ENCODE data around the gene RNF112. TPM values are rescaled to one million over a fixed set of nuclear protein-coding genes. Genes with fewer than 3 reads are reported as not detected.

RNF112 gene
- total RNA-seq, 1 experiment from 2014 or later = 0.18 TPM

DNA sequence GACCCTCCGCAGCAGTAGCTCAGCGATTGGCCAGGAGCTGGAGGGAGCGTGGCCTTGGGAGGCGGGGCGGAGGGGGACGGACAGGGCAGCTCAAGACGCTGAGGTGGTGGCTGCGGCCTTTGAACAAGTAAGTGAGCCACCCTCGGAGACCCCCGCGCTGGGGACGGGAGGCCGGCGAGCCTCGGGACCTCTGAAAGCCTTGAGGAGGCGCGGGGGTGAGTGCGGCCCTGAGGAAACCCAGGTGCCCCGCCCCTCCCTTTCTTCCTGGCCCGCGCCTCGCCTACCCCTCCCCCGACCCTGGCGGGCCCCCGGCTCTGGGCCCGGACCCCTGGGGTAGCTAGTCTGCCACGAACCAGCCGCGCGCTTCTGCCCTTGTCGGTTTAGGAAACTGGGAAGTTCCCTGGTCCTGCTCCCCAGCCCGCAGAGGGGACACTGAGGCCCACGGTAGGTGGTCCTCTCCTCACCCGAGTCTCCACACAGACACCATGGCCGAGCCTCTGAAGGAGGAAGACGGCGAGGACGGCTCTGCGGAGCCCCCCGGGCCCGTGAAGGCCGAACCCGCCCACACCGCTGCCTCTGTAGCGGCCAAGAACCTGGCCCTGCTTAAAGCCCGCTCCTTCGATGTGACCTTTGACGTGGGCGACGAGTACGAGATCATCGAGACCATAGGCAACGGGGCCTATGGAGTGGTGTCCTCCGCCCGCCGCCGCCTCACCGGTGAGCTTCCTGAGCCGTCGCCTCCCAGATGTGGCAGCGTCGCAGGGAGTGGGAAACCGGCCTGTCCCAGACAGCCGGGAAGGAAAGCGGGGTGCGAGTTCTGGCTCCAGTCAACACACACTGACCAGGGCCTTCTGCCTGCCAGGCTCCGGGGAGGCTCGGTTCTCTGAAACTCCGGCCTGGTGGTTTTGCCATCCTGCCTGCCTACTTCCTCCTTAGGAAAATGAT is 32.3 kb upstream of the RNF112 start, which contains the start of gene MAPK7:
Gene MAPK7, plus strand, starts transcription at position 83 of the 945 bp plus-strand sequence. Its CDS starts 403 bp downstream, at position 486.
- Histone ChIP-seq H3K36me3 (ENCODE audit: low read depth, low read length) (peaks cover 28% of the 10 kb centered on the region), H3K4me1 (ENCODE audit: insufficient read depth, low read length) (peaks cover 15% of the 10 kb centered on the region), H3F3A (ENCODE audit: low read length, unreplicated experiment) (no peaks in the 10 kb centered on the region), H3K4me2 (ENCODE audit: low read length) (peak within 1 kb of the TSS; percentile 97), H3K4me3 (ENCODE audit: low read length) (peak within 1 kb of the TSS; percentile 78), H4K20me1 (ENCODE audit: low read length) (no peaks in the 10 kb centered on the region), H3K9me2 (replicated peaks; ENCODE audit: low read length) (no peaks in the 10 kb centered on the region), H3K27ac (ENCODE audit: low read length) (peak within 1 kb of the TSS; percentile 84), H3K27me3 (ENCODE audit: low read length) (no peaks in the 10 kb centered on the region), H3K9me3 (ENCODE audit: low read length) (no peaks in the 10 kb centered on the region), H3K79me2 (ENCODE audit: low read length) (peaks cover 38% of the 10 kb centered on the region), H2AFZ (ENCODE audit: low read length) (peak within 1 kb of the TSS; percentile 88), H3K9ac (ENCODE audit: low read length) (peak within 1 kb of the TSS; percentile 90)
- intact Hi-C loops (cut with micrococcal nuclease) = loop anchor here (2.0 to 5.0 kb wide), 2 partner anchors 68 to 129 kb away; no protein-coding TSS in a partner anchor
- DNase-seq (no peak), ATAC-seq (peak; percentile 0; the same call in 1 of the 2 replicates)
- BruUV-seq (replicated peaks) = no TSS peak
- ChIA-PET POLR2A (ENCODE audit: unreplicated experiment) (interaction anchor here (0.6 to 1.2 kb wide), 2 partner anchors 25 to 401 kb away, joined by 4 to 6 read pairs; no protein-coding TSS in a partner anchor), CTCF (interaction anchor here (0.7 to 1.9 kb wide), 3 partner anchors 16 to 631 kb away, joined by 3 to 16 read pairs (median 6); partner anchors contain the start of gene B9D1)
- TF ChIP-seq CTCF (conservative IDR thresholded peaks at IDR 0.05; ENCODE audit: low read depth, low read length) (no peak), EZH2phosphoT487 (IDR thresholded peaks at IDR 0.05; ENCODE audit: borderline replicate concordance, low read length) (no peak), EZH2 (IDR thresholded peaks at IDR 0.05; ENCODE audit: low read length, unreplicated experiment) (no peak)

DNA sequence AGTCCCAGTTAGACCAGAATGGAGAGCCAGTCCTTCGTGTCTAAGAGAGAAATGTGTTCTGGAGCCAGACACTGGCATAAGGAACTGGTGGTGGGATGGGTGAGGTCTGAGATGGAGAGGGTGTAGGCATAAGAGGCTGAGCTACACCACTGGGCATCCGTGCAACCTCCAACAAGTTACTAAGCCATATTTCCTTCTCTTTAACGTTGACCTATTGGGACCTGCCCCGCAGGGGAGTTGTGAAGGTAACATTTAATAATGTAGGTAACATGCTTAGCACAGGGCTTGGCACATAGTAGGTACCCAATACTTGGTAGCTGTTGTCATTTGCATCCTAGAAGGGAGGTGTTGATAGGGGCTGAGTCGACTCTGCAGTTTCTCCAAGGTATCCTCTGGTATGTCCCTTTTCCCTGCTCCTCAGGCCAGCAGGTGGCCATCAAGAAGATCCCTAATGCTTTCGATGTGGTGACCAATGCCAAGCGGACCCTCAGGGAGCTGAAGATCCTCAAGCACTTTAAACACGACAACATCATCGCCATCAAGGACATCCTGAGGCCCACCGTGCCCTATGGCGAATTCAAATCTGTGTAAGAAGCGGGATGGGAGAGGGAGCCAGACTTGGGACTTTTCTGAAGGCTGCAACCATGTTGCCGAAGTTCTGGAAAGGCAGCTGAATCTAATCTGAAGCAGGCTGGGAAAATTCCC is 31.5 kb upstream of the RNF112 start:
- TSS peak; percentile 25 for BruUV-seq (replicated peaks)
- Histone ChIP-seq H4K20me1 (ENCODE audit: low read length) (no peaks in the 10 kb centered on the region), H3K9me2 (replicated peaks; ENCODE audit: low read length) (no peaks in the 10 kb centered on the region), H3K4me2 (ENCODE audit: low read length) (peak overlapping the region; percentile 97), H3K27ac (ENCODE audit: low read length) (no peak overlapping the region), H3K4me1 (ENCODE audit: insufficient read depth, low read length) (peaks cover 15% of the 10 kb centered on the region), H3K27me3 (ENCODE audit: low read length) (no peaks in the 10 kb centered on the region), H3K9me3 (ENCODE audit: low read length) (no peaks in the 10 kb centered on the region), H3K36me3 (ENCODE audit: low read depth, low read length) (peaks cover 30% of the 10 kb centered on the region), H2AFZ (ENCODE audit: low read length) (no peak overlapping the region), H3K4me3 (ENCODE audit: low read length) (peak overlapping the region; percentile 78), H3K79me2 (ENCODE audit: low read length) (peaks cover 38% of the 10 kb centered on the region), H3K9ac (ENCODE audit: low read length) (peak overlapping the region; percentile 90), H3F3A (ENCODE audit: low read length, unreplicated experiment) (no peaks in the 10 kb centered on the region)
- DNase-seq = no peak
- ChIA-PET CTCF (no interaction called here), POLR2A (ENCODE audit: unreplicated experiment) (no interaction called here)
- TF ChIP-seq EZH2 (IDR thresholded peaks at IDR 0.05; ENCODE audit: low read length, unreplicated experiment) (no peak), CTCF (conservative IDR thresholded peaks at IDR 0.05; ENCODE audit: low read depth, low read length) (no peak), EZH2phosphoT487 (IDR thresholded peaks at IDR 0.05; ENCODE audit: borderline replicate concordance, low read length) (no peak)
- intact Hi-C loops (cut with micrococcal nuclease) = loop anchor here (2.0 to 5.0 kb wide), 2 partner anchors 67 to 128 kb away; no protein-coding TSS in a partner anchor
- ATAC-seq = no peak
